GM19463 (cell line): Measurements from ENCODE around the gene CDK14.
"Not testable (repeated sequence)": the region's sequence is repeated elsewhere in the genome, so short reads cannot be mapped to it uniquely, and the experiment has no call there.

ENCODE experiments used
- ATAC-seq: cut with Tn5 transposase; IDR thresholded peaks from one replicate; pipeline ENCODE4 v1.9.1; 2021; ENCODE audit warnings: mild to moderate bottlenecking, moderate library complexity; ENCODE audit not compliant: unreplicated experiment

The CDK14 gene

DNA sequence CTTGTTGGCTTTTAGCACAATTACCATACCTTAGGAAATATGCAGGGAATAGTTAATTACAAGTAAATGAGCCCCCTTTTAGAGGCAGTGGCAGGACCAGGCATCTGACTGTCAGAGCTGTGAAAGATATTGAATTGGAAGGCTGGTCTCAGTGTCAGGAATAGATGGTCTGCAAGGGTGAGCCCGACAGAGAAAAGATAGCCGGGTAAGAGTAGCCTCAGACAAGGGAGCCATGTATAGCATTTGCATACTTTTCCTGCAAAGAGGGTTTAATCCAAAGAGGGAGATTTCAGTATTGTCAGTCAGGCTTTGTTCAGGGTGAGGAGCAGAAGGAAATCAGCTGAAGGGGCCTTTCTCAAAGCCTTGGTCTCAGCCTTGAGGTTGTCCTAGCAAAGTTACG is 539.2 kb downstream of the CDK14 start:
- no peak for ATAC-seq

- no peak for ATAC-seq
Observed at GRCh38 chr7:91135703-91136430, 539.7 kb downstream of the CDK14 start.

GRCh38 chr7:91137153-91137787 is 541.1 kb downstream of the CDK14 start:
- peak; percentile 62 for ATAC-seq

- no peak for ATAC-seq
Observed at GRCh38 chr7:91137788-91138368, 541.8 kb downstream of the CDK14 start.

- no peak for ATAC-seq
Observed at GRCh38 chr7:91140286-91140685, 544.2 kb downstream of the CDK14 start.

DNA sequence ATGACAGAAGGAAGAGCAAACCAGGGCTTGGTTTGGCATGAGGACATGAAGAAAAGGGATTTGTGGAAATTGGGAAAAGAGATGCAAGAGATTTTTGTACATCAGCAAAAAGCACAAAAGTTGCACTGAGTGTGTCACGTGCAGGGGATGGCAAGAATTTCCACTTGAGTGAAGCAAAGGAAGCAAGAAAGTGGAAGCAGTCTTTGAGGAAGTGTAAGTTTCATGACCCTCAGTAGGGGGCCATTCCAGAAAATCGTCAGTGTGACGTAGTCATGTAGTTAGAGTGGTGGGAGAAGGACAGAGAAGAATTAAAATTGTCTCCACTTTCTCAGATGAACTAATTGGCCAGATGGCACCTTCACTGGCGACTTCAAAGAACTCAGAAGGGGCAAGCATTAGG is 544.9 kb downstream of the CDK14 start:
- no peak for ATAC-seq

- no peak for ATAC-seq
Observed at GRCh38 chr7:91142743-91143142, 546.6 kb downstream of the CDK14 start.

- ATAC-seq: no peak
Observed at GRCh38 chr7:91149341-91150246, 553.5 kb downstream of the CDK14 start.

GRCh38 chr7:91151916-91152315 is 555.8 kb downstream of the CDK14 start:
- no peak for ATAC-seq

DNA sequence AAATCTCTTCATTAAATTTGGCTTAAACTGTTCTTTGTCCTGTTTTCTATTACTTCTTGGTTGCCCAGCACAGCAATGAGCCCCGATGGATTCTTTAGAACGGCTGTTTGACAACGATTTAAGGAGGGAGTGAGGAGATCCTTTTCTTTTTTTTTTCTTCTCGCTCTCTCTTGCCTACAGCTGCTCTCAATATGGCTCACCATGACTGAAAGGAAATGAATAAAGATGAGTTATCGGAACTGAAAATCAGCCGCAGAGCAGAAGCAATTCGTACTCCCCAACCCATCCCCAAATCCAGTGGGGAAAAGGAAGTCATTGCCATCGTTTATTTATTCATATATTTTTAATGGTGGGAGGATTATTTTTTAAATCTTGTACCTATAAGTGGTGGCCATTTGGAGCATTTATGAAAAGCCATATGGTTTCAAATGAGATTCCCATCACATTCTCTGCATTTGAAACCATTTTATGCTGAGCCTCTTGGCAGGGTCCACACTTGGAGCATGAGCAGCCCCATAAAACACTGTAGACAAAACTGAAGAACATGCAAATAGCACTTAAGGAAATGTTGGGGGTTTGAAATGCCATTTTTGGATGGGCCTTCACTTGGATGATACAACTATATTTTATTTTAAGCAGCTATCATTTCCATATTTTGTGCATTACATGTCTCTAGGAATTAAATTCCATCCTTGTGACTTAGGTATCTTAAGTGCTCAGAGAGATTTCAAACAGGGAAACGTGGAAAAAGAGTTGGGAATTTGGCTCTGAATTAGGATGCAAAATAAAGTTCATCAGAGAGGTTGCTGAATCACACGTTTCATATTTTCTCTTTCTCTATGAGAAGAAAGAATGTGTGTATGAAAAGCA is 560.4 kb downstream of the CDK14 start:
- no peak for ATAC-seq

DNA sequence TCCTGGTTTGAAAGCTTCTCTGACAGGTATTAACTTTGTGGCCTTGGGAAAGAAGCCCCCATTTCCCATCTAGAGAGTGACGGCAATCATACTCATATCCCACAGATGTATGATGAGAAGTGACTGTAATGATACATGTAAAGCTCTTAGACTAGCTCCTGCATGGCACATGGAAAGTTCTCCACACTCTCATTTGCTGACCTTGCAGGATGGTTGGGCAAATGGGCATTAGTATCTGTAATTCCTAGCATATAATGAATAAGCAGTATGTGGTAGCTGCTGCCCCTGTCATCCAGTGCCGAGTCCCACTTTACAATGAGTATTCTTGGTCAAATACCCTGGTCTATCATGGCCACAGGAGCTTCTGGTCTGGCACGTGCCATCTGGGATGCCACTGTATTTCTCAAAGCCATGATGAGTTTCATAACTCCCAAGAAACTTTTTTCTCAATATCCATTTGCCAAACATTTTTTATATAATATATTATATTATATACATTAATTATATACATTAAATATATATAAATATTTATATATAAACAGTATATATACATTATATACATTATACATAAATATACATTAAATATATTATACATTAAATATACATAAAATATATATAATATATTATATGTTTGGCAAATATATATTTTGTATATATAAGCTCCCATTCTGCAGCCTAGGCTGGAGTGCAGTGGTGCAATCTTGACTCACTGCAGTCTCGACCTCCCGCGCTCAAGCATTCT is 561.6 kb downstream of the CDK14 start:
- ATAC-seq: no peak

DNA sequence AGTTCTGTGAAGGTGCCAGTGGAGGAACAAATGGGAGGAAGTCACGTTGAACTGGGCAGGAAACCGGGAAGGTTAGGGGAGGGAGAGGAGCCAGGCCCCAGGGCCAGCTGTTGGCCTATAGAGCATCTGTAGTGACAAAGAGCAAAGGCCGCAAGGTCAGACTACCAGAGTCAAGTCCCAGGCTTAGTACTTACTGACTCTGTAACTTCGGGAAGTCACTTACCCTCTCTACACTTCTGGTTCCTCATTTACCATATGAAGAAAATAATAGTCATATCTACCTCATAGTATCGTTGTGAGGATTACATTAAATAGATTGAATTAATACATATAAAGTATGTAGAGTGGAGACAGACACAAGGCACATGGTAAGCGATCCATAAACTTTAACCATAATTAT is 566.3 kb downstream of the CDK14 start:
- ATAC-seq: no peak

GRCh38 chr7:91164506-91164905 is 568.4 kb downstream of the CDK14 start:
- no peak for ATAC-seq

GRCh38 chr7:91165006-91165845 is 569.1 kb downstream of the CDK14 start:
- ATAC-seq: peak; percentile 86

- peak; percentile 36 for ATAC-seq
Observed at GRCh38 chr7:91165846-91166230, 569.7 kb downstream of the CDK14 start.

GRCh38 chr7:91168871-91169829 is 573.0 kb downstream of the CDK14 start:
- ATAC-seq: no peak

DNA sequence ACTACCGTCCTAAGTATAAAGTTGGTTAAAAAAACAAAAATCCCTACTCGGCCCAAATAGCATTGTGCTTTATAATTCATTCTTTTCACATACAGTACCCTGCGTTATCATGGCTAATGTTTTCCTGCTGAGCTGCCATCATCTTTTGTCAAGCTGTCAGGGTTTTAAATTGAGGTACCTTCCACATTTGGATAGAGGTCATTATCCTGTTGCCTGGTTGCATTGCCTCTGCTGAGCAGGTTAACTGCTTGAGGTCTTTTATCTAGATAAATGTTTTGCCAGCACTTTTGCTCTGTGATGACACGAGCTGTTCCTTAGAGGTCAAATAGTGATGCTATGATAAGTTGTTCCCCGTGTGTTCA is 573.7 kb downstream of the CDK14 start:
- ATAC-seq: no peak

DNA sequence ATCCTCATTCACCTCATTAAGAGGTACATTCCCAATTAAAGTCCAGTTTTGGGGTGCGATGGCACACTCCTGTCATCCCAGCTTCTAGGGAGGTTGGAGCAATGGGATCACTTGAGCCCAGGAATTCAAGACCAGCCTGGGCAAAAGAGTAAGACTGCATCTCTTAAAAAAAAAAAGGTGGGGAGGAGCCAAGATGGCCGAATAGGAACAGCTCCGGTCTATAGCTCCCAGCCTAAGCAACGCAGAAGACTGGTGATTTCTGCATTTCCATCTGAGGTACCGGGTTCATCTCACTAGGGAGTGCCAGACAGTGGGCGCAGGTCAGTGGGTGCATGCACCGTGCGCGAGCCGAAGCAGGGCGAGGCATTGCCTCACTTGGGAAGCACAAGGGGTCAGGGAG is 577.1 kb downstream of the CDK14 start:
- ATAC-seq: not testable (repeated sequence)
